ENCODE results near the gene GCK. TPM values are rescaled to one million over a fixed set of nuclear protein-coding genes. Genes with fewer than 3 reads are reported as not detected.

Gene GCK
- polyA plus RNA-seq, 3 donors, result 3.0 to 5.6 (median 4.7) TPM

- DNase-seq, result no peak
Measured at GRCh38 chr7:44224080-44224973, 35.1 kb upstream of the GCK start.

DNA sequence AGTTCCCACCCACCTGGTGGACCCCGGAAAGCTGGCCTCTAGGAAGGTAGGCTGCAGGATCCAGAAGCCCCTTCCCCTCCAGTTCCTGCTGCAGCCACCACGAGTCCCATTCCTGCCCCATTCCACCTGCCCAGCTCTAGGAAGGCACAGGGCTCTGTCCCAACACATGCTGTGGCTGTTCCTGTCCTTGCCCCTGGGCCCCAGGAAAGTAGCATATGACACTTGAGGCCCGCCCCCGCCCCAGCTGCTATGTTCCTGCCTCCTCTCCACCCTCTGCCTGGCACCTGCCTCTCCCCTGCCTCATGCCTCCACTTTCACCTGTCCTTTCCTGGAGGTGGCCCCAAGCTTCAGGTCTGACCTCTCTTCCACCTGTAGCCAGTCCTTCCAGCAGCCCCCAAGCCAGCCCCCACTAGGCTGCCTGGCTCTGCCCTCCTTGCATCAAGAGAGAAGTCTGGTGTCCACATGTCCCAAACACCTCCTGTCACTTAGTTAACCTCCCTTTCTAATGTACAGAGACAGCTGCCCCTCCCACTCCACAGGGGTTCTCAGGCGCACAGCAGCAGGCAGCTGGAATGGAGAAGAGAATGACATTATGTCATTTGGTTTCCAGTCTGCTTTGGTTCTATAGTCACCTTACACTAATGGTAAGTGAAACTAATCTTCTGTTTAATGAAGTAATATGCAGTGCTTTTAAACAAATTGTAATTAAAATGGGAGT, 34.3 kb upstream of the GCK start:
- DNase-seq, result no peak

GRCh38 chr7:44222776-44223261, 33.6 kb upstream of the GCK start:
- no peak for DNase-seq

- DNase-seq, result no peak
Measured at GRCh38 chr7:44222074-44222473, 32.8 kb upstream of the GCK start.

DNA sequence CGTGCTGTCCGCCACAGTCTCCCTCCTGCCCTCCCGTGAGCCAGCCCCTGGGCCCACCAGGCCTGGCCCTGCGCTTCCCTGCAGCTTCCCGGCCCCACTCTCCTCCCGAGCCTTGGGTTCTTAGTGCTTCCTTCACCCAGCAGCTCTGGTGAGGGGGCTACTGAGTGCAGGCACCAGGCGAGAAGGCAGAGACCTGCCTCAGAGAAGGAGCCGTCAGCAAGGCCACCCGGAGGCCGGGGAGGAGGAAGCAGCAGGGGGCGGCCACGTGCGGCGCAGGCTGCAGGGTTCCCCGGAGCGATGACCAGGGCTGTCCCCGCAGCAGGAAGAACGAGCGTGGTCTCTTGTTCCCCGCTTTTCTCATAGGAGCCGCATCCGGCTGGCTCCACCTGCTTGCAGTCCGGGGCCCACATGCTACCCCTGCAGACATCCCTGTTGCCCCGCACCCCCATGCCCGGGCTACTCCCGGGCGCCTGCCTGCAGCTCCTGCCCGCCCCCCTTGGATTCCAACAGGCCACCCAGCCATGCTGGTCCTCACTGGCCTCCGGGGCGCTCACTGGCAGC, 32.1 kb upstream of the GCK start:
- no peak for DNase-seq

DNA sequence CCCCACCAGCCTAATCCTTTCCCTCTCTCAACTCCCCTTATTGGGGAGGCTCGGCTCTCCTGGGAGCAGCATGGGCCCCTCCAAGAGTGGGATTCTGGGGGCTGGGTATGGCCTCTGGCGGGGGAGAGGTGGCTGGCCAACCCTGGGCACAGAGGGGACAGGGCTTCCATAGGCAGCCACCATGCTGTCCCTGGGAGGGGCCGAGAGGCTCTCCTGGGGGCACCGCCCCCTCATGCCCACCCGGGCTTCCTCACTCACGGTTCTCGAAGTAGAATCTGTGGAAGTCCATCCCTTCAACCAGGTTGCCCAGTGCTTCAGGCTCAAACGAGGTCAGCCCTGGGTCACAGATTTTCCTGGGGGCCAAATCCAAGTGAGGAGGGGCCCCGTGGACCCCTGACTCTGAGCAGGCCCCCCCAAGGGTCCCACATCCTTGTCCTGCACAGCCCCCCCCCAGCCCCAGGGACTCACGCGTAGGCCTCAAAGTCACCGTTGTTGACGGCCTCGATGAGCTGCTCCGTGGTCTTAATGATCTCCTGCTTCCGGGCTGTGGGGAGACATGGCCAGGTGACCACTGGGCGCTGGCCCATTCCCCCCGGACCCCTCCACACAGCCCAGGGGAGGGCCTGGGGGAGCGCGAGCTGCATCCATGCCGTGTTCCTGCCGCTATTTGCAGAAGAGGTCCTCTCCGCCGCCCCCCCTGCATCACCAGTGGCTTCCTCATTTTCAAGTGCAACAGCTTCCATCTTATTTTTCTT, 31.3 kb upstream of the GCK start:
- DNase-seq, result no peak

DNA sequence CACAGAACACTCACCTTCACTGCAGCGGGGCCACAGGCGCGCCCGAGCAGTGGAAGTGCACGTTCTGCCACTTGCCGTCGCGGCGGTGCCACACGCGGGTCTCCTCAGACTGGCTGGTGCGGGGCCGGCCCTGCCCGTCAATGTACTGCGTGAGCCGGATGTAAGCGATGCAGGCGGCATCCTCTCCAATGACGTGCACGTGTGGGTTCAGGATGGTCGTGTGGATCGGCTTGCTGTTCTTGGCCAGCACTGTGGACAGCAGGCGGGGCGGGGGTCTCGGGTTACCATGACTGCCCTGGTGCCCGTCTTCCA, 30.8 kb upstream of the GCK start:
- no peak for DNase-seq

DNA sequence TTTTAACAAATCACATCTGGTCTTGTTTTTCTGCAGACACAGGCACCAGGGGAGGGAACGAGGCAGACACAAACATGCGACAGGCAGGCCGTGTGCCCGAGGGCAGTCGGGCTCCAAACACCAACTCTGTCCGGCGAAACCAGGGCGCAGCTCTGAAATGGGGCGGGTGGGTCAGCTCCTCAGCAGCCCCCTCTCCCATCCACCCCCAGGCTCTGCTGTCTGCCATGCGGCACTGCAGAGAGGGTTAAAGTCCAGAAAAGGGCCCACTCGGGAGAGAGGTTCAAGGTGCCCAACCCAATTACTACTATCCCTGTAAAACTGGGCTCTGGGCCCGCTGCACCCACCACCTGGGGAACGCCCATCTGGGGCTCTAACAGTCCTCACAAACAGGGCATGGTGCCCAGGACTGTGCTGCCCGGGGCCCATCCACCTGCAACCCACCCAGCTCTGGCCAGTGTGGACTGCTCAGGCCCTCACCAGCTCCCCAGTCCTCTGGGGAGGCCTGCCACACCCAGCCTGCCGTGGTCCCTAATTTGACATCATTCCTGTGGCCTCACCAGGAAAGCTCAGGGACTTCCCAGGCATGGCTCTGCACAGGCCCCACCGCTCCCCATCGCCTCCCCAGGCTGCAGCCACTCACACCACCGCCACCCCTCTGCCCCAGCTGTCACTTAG, 30.3 kb upstream of the GCK start:
- no peak for DNase-seq

- DNase-seq, result no peak
Measured at GRCh38 chr7:44218418-44219201, 29.4 kb upstream of the GCK start.

- DNase-seq, result no peak
Measured at GRCh38 chr7:44217852-44218402, 28.7 kb upstream of the GCK start.

DNA sequence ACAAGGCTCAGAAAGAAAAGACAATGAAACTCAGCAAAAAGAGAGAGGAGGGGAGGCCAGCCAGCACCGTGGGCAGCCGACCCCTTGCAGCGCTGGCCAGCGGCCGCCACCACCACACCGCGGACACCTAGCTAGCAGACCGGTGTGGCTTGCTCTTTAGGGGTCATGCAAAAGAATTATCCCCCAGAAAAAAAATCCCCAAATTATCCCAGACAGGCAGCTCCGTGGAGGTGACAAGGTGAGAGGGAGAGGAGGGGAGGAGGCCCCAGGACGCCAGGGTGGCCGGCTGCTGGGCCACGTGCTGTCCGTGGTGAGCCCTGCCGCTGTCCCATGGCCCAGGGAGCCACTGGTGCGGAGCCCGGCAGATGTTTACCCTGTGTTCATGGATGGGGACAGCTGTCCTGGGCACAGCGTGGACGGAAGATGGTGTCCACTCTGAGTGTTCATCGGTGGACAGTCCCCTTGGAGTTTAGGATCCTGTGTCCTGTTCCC, 28.0 kb upstream of the GCK start:
- no peak for DNase-seq

DNA sequence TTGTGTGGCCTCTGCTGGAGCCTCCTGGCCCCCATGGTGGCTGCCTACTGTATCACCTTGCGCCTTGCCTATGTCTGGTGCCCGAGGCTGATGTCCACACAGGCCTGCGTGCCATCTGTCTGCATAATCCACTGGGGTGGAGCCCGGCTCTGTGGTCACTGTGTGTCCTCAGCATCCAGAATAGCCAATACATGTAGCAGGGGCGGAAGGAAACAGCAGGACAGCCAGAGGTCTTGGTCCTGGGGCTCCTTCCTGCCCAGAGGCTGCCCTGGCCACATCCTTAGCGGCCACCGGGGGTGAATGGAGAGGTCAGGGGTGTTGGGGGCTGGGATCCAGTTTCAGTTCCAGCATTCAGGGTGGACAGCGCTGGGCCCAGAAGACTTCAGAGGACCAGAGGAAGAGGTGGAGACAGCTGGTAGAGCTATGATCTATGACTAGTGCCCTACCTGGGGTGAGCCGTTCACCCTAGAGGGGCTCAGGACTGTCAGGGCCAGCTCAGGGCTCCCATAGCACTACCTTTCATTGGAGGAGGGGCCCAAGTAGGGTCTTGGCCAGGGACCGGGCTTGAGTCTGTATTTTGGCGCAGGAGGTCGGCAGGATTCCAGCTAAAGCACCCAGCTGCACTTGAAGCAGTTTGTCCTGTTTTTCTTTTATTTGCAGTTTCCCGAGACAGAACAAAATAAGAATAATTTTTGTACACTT, 27.4 kb upstream of the GCK start:
- DNase-seq, result no peak

- no peak for DNase-seq
Measured at GRCh38 chr7:44216019-44216418, 26.8 kb upstream of the GCK start.

- no peak for DNase-seq
Measured at GRCh38 chr7:44215531-44215930, 26.3 kb upstream of the GCK start.

DNA sequence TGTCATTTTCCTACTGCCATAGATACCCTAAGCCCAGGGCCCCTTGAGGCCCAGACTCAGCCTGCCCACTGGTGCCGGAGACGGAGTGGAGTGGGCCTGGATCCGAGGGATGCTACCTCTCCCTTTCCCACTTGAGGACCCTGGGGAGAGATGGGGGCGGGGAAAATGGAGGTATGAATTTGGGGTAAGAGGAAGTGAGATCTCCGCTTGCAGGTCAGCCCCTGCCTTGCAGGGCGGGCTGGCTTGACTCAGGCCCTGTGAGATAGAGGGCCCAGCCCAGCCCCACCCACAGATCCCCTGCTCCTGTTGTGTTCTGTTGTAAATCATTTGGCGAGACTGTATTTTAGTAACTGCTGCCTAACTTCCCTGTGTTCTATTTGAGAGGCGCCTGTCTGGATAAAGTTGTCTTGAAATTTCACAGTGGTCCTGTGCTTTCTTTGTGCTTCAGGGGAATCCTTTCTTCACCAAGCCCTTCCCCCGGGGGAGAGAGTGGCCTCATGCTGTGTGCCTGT, 24.7 kb upstream of the GCK start:
- no peak for DNase-seq

GRCh38 chr7:44213206-44213876, 24.1 kb upstream of the GCK start:
- DNase-seq, result no peak

DNA sequence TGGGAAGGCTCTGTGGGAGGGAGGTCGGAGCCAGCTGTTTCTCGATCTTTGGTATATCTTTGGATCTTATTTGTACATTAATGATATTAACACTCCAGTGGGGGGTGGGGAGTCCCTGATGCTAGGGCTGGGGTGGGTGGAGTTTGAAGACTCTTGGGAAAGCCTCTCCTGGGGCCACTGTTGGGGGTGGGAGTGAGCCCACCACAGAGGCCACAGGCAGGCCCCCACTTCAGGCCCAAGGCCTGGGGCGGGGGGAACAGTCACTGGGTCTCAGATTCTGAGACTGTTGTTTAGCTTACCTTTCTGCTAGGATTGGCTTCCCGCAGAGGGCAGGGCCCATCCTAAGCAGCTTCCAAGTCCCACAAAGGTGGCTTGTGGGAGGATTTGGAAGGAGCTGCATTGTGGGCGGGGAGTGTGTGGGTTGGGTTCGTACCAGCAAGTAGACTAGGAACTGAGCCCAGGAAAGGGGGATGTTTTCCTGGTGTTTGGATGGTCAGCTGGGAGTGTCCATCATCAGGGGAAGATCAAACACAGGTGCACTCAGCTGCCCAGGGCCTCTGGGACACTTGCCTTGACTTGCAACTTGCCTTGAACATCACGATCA, 23.4 kb upstream of the GCK start:
- no peak for DNase-seq

DNA sequence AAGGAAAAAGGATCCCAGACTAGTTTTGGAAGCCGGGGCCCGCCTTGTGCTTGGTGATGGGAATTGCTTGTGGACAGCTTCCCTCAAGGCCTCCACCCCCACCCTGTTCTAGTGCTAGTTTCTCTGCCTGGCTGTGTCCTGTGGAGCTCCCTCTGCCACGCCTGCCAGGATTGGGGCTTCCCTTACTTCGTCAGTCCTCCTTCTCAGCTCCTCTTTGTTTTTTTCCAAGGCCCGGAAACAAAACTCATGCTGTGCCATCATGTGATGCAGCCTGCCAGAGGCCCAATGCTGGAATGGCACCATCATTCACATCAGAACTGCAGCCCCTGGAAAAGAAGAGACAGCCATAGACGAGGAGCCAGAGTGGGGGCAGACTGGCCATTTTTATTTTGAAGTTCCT, 22.8 kb upstream of the GCK start:
- DNase-seq, result no peak

Measured in renal pelvis (tissue), 4 donors.